Memory B cell (primary cell): Measurements from ENCODE around the gene KRT2.
A peak's percentile ranks its signal among the peaks of the same experiment; 100 is the strongest.

ENCODE experiments used
- ATAC-seq: fragments of 150-1000 bp; cut with Tn5 transposase; 2 replicates; pipeline ENCODE4 v1.10.0; 2021; ENCODE audit warnings: low read depth, mild to moderate bottlenecking, moderate library complexity
- DNase-seq, 2 donors: peaks; one replicate each; pipeline ENCODE4 v3.0.0; 2022; ENCODE audit warnings: low spot score in 2 of 2
- H3K27ac Mint-ChIP-seq: one replicate; pipeline ENCODE4 v1.8.0; 2022; ENCODE audit warnings: mild to moderate bottlenecking, moderate library complexity, mixed read lengths
- H3K27me3 Mint-ChIP-seq: one replicate; pipeline ENCODE4 v1.8.0; 2022; ENCODE audit warnings: mixed read lengths
- H3K36me3 Mint-ChIP-seq: one replicate; pipeline ENCODE4 v1.8.0; 2022; ENCODE audit warnings: mild to moderate bottlenecking, mixed read lengths
- H3K4me1 Mint-ChIP-seq: one replicate; pipeline ENCODE4 v1.8.0; 2022; ENCODE audit warnings: mixed read lengths
- H3K4me3 Mint-ChIP-seq: one replicate; pipeline ENCODE4 v1.8.0; 2022; ENCODE audit warnings: mild to moderate bottlenecking, moderate library complexity, mixed read lengths
- H3K9me3 Mint-ChIP-seq: one replicate; pipeline ENCODE4 v1.8.0; 2022; ENCODE audit warnings: mixed read lengths

KRT2 gene

GRCh38 chr12:52651726-52652261 lies at the start of gene KRT2:
TSS of gene KRT2 (minus strand) at chr12:52652211. CDS start at chr12:52652142, 69 bp downstream.
- Mint-ChIP-seq H3K4me3 (no peak within 1 kb of the TSS), H3K4me1 (no peaks in the 10 kb centered on the region), H3K27me3 (peaks cover 7% of the 10 kb centered on the region), H3K36me3 (no peaks in the 10 kb centered on the region), H3K27ac (no peak within 1 kb of the TSS), H3K9me3 (no peaks in the 10 kb centered on the region)
- ATAC-seq: no peak
- no peak for DNase-seq

- Mint-ChIP-seq H3K36me3 (no peaks in the 10 kb centered on the region), H3K27me3 (peaks cover 27% of the 10 kb centered on the region), H3K27ac (no peak overlapping the region), H3K4me1 (no peaks in the 10 kb centered on the region), H3K9me3 (no peaks in the 10 kb centered on the region), H3K4me3 (no peak overlapping the region)
- no peak for ATAC-seq
- DNase-seq: no peak
These were observed 49.3 kb upstream of the KRT2 start for GRCh38 chr12:52701281-52701680.

GRCh38 chr12:52699960-52700359 lies 47.9 kb upstream of the KRT2 start:
- no peak overlapping the region for H3K4me3 Mint-ChIP-seq
- H3K36me3 Mint-ChIP-seq: no peaks in the 10 kb centered on the region
- ATAC-seq (no peak), DNase-seq (no peak)
- peaks cover 25% of the 10 kb centered on the region for H3K27me3 Mint-ChIP-seq
- H3K9me3 Mint-ChIP-seq: no peaks in the 10 kb centered on the region
- H3K4me1 Mint-ChIP-seq: no peaks in the 10 kb centered on the region
- no peak overlapping the region for H3K27ac Mint-ChIP-seq

GRCh38 chr12:52699373-52699772 lies 47.4 kb upstream of the KRT2 start:
- Mint-ChIP-seq H3K4me3 (no peak overlapping the region), H3K36me3 (no peaks in the 10 kb centered on the region), H3K9me3 (no peaks in the 10 kb centered on the region), H3K4me1 (no peaks in the 10 kb centered on the region), H3K27ac (no peak overlapping the region), H3K27me3 (peaks cover 25% of the 10 kb centered on the region)
- no peak for DNase-seq
- no peak for ATAC-seq

- no peaks in the 10 kb centered on the region for H3K36me3 Mint-ChIP-seq
- no peaks in the 10 kb centered on the region for H3K4me1 Mint-ChIP-seq
- DNase-seq (no peak), ATAC-seq (no peak)
- no peaks in the 10 kb centered on the region for H3K9me3 Mint-ChIP-seq
- no peak overlapping the region for H3K27ac Mint-ChIP-seq
- H3K27me3 Mint-ChIP-seq: peaks cover 25% of the 10 kb centered on the region
- H3K4me3 Mint-ChIP-seq: no peak overlapping the region
These were observed 46.8 kb upstream of the KRT2 start for GRCh38 chr12:52698651-52699340.

GRCh38 chr12:52697058-52697582 lies 45.1 kb upstream of the KRT2 start:
- Mint-ChIP-seq H3K36me3 (no peaks in the 10 kb centered on the region), H3K27ac (no peak overlapping the region), H3K4me1 (no peaks in the 10 kb centered on the region), H3K4me3 (no peak overlapping the region), H3K27me3 (peaks cover 29% of the 10 kb centered on the region), H3K9me3 (no peaks in the 10 kb centered on the region)
- DNase-seq (no peak), ATAC-seq (no peak)

GRCh38 chr12:52696588-52696987 lies 44.6 kb upstream of the KRT2 start:
- Mint-ChIP-seq H3K4me3 (no peak overlapping the region), H3K9me3 (no peaks in the 10 kb centered on the region), H3K27ac (no peak overlapping the region), H3K4me1 (peaks cover 3% of the 10 kb centered on the region), H3K36me3 (no peaks in the 10 kb centered on the region), H3K27me3 (peaks cover 25% of the 10 kb centered on the region)
- DNase-seq: no peak
- ATAC-seq: no peak

GRCh38 chr12:52695039-52695438 lies 43.0 kb upstream of the KRT2 start:
- Mint-ChIP-seq H3K27ac (no peak overlapping the region), H3K36me3 (no peaks in the 10 kb centered on the region), H3K27me3 (peaks cover 21% of the 10 kb centered on the region), H3K4me1 (peaks cover 10% of the 10 kb centered on the region), H3K9me3 (no peaks in the 10 kb centered on the region), H3K4me3 (no peak overlapping the region)
- no peak for DNase-seq
- ATAC-seq: no peak

GRCh38 chr12:52694151-52694550 lies 42.1 kb upstream of the KRT2 start:
- peaks cover 19% of the 10 kb centered on the region for H3K27me3 Mint-ChIP-seq

GRCh38 chr12:52693261-52693660 lies 41.2 kb upstream of the KRT2 start:
- no peak for ATAC-seq
- Mint-ChIP-seq H3K9me3 (no peaks in the 10 kb centered on the region), H3K27me3 (peaks cover 26% of the 10 kb centered on the region), H3K27ac (no peak overlapping the region), H3K36me3 (no peaks in the 10 kb centered on the region), H3K4me3 (no peak overlapping the region), H3K4me1 (peaks cover 10% of the 10 kb centered on the region)
- no peak for DNase-seq

More at GRCh38 chr12:52694151-52694550, 42.1 kb upstream of the KRT2 start:
- Mint-ChIP-seq H3K4me1 (peaks cover 10% of the 10 kb centered on the region), H3K27ac (no peak overlapping the region), H3K4me3 (no peak overlapping the region), H3K9me3 (no peaks in the 10 kb centered on the region), H3K36me3 (no peaks in the 10 kb centered on the region)
- DNase-seq: no peak
- no peak for ATAC-seq

- DNase-seq: no peak
- Mint-ChIP-seq H3K27me3 (peaks cover 25% of the 10 kb centered on the region), H3K9me3 (no peaks in the 10 kb centered on the region), H3K27ac (no peak overlapping the region), H3K4me3 (peak overlapping the region; percentile 27), H3K36me3 (no peaks in the 10 kb centered on the region), H3K4me1 (peaks cover 10% of the 10 kb centered on the region)
- ATAC-seq: no peak
These were observed 40.2 kb upstream of the KRT2 start for GRCh38 chr12:52692254-52692653.

GRCh38 chr12:52691841-52692150 lies 39.8 kb upstream of the KRT2 start:
- no peak for DNase-seq
- Mint-ChIP-seq H3K27me3 (peaks cover 26% of the 10 kb centered on the region), H3K9me3 (no peaks in the 10 kb centered on the region), H3K4me1 (peaks cover 10% of the 10 kb centered on the region), H3K27ac (no peak overlapping the region), H3K4me3 (peak overlapping the region; percentile 82), H3K36me3 (no peaks in the 10 kb centered on the region)
- no peak for ATAC-seq

- no peak overlapping the region for H3K27ac Mint-ChIP-seq
These were observed 39.2 kb upstream of the KRT2 start for GRCh38 chr12:52691076-52691840.

GRCh38 chr12:52690351-52691075 lies 38.5 kb upstream of the KRT2 start:
- Mint-ChIP-seq H3K27ac (no peak overlapping the region), H3K4me1 (peaks cover 10% of the 10 kb centered on the region), H3K36me3 (no peaks in the 10 kb centered on the region), H3K9me3 (no peaks in the 10 kb centered on the region), H3K4me3 (peak overlapping the region; percentile 82), H3K27me3 (peaks cover 28% of the 10 kb centered on the region)
- DNase-seq: no peak
- ATAC-seq: no peak

More at GRCh38 chr12:52691076-52691840, 39.2 kb upstream of the KRT2 start:
- Mint-ChIP-seq H3K4me3 (peak overlapping the region; percentile 82), H3K4me1 (peaks cover 10% of the 10 kb centered on the region), H3K27me3 (peaks cover 28% of the 10 kb centered on the region), H3K9me3 (no peaks in the 10 kb centered on the region), H3K36me3 (no peaks in the 10 kb centered on the region)
- DNase-seq: peak; percentile 16 to 24
- peak; percentile 86 for ATAC-seq
